Fibroblast of villous mesenchyme (primary cell): ENCODE results near the gene AUTS2. TPM values are rescaled to one million over a fixed set of nuclear protein-coding genes. Genes with fewer than 3 reads are reported as not detected.

ENCODE experiments used
- DNase-seq: peaks from one replicate; pipeline ENCODE4 v3.0.0-alpha.2; 2010; ENCODE audit warnings: low read depth
- H3K4me3 ChIP-seq: 2 replicates; pipeline ENCODE4 v1.5.1; 2011; ENCODE audit warnings: low read depth, mild to moderate bottlenecking, low read length
- total RNA-seq: library from RNA; depleted of rRNA; stranded (reverse); fragments of >200 nt; gene quantifications from 2 replicates; pipeline ENCODE4 v1.2.3, GENCODE V29; 2012
- TF ChIP-seq, protein P1 (sequence below): IDR thresholded peaks from 2 replicates; pipeline ENCODE4 v1.5.1; 2012; ENCODE audit warnings: low read depth, mild to moderate bottlenecking, low read length; ENCODE audit not compliant: insufficient read depth

AUTS2 gene
- total RNA-seq, 1 donor = 3.9 TPM

- TF ChIP-seq, protein P1, sequence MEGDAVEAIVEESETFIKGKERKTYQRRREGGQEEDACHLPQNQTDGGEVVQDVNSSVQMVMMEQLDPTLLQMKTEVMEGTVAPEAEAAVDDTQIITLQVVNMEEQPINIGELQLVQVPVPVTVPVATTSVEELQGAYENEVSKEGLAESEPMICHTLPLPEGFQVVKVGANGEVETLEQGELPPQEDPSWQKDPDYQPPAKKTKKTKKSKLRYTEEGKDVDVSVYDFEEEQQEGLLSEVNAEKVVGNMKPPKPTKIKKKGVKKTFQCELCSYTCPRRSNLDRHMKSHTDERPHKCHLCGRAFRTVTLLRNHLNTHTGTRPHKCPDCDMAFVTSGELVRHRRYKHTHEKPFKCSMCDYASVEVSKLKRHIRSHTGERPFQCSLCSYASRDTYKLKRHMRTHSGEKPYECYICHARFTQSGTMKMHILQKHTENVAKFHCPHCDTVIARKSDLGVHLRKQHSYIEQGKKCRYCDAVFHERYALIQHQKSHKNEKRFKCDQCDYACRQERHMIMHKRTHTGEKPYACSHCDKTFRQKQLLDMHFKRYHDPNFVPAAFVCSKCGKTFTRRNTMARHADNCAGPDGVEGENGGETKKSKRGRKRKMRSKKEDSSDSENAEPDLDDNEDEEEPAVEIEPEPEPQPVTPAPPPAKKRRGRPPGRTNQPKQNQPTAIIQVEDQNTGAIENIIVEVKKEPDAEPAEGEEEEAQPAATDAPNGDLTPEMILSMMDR = no peak
- no peak for DNase-seq
Observed at GRCh38 chr7:70569335-70569819, 971.1 kb downstream of the AUTS2 start.

GRCh38 chr7:70570029-70570428 lies 971.8 kb downstream of the AUTS2 start:
- TF ChIP-seq, protein P1 = no peak
- no peak for DNase-seq

More at GRCh38 chr7:70569335-70569819, 971.1 kb downstream of the AUTS2 start:
- no peak overlapping the region for H3K4me3 ChIP-seq

GRCh38 chr7:70570961-70571360 lies 972.7 kb downstream of the AUTS2 start:
- DNase-seq = no peak
- H3K4me3 ChIP-seq = no peak overlapping the region
- TF ChIP-seq, protein P1 = no peak

More at GRCh38 chr7:70570029-70570428, 971.8 kb downstream of the AUTS2 start:
- no peak overlapping the region for H3K4me3 ChIP-seq

DNA sequence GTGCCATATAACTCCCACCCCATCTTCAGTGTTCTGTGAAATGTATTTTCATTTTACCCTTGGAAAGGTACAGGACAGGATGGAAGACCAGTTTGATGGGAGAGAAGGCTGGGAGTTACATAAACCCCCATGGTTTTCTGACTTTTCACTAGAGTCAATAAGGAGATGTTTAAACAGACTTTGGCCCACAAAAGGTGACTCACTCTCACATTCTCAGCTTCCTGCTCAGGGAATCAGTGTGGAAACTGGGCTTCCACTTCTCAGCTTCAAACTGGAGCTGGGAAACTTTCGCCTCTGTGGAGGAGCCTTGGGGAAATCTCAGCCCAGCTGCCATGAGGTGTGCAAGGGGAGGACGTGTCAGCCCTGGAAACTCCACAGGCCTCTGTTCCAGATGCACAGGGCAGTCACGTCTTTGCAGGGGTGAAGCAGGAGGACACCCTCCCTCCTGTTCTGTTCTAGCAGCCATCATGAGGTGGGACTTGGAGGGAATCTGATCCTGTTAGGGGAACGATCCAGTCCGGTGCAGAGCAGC lies 973.2 kb downstream of the AUTS2 start:
- TF ChIP-seq, protein P1 = no peak
- H3K4me3 ChIP-seq = no peak overlapping the region
- DNase-seq = no peak

DNA sequence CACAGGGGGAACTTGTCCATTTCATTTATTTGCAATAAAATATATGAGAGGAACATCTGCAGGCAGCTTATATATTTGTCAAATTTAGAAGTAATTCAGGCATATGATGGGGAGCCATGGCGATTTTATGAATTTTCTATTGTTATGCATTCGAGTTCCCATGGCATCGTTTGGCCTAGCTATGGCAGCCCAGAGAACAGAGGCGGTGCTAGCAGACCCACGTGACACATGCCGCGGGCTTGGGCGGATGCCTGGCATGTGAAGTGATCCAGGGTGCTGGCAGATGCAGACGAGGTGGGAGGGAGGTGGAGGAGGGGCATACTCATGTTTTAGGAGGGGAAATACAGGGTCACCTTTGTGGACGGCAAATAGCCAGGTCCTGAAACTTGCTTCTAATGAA lies 973.7 kb downstream of the AUTS2 start:
- no peak overlapping the region for H3K4me3 ChIP-seq
- TF ChIP-seq, protein P1 = no peak
- DNase-seq = no peak

DNA sequence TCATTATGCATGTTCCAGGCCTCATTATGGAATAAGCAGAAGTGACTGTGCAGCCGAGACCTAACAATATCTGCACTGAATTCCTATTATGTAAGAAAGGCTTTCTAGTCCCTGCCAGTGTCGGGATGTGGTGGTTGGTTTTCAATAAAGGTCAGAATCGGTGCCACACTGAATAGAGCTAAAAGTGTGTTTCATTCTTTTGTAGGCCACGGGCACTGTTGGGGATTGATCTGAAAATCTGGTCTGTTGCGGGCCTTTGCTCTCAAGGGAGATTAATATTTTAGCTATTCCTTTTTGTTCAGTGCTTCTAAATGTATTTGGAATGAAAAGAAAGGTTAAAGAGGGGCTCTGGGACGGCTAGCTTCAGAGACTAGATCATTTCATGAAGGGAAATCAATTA lies 974.3 kb downstream of the AUTS2 start:
- TF ChIP-seq, protein P1 = no peak
- no peak for DNase-seq
- no peak overlapping the region for H3K4me3 ChIP-seq

- TF ChIP-seq, protein P1 = no peak
- no peak for DNase-seq
- H3K4me3 ChIP-seq = no peak overlapping the region
Observed at GRCh38 chr7:70573071-70573661, 974.9 kb downstream of the AUTS2 start.
